SK-N-MC (cell line): ENCODE results near the gene RAB40B.
A peak's percentile ranks its signal among the peaks of the same experiment; 100 is the strongest.

Experiments used
- DNase-seq: peaks from one replicate; pipeline ENCODE4 v3.0.0-alpha.2; 2011; ENCODE audit warnings: low read depth, low spot score
- H3K27ac ChIP-seq: fragments of 200-600 bp; sonication (generic); 2 replicates; pipeline ENCODE4 v1.5.1; 2016; ENCODE audit warnings: mixed run types
- H3K36me3 ChIP-seq: fragments of 200-600 bp; sonication (generic); 2 replicates; pipeline ENCODE4 v1.6.1; 2017; ENCODE audit warnings: antibody characterized with exemption, low read length, mixed read lengths; ENCODE audit not compliant: insufficient read depth
- H3K4me3 ChIP-seq: fragments of 200-600 bp; sonication (generic); 2 replicates; pipeline ENCODE4 v1.5.1; 2016
- H3K9ac ChIP-seq: fragments of 200-600 bp; sonication (generic); 2 replicates; pipeline ENCODE4 v1.8.0; 2017; ENCODE audit warnings: mixed run types, mixed read lengths; ENCODE audit not compliant: insufficient read length
- H3K9me3 ChIP-seq: fragments of 200-600 bp; sonication (generic); 2 replicates; pipeline ENCODE4 v1.6.1; 2017; ENCODE audit warnings: low read depth, mild to moderate bottlenecking, antibody characterized with exemption, low read length, moderate library complexity, mixed read lengths
- EZH2 ChIP-seq: fragments of 200-600 bp; sonication (generic); IDR thresholded peaks from one replicate; pipeline ENCODE4 v1.6.1; 2017; ENCODE audit warnings: antibody characterized with exemption
- FOXP2 ChIP-seq: optimal IDR thresholded peaks from 2 replicates; pipeline ENCODE3; 2011; ENCODE audit warnings: mild to moderate bottlenecking, moderate library complexity; ENCODE audit not compliant: insufficient read depth; ENCODE audit errors: extremely low read length, control extremely low read depth
- POLR2AphosphoS5 ChIP-seq: IDR thresholded peaks from 2 replicates; pipeline ENCODE4 v1.6.1; 2012; ENCODE audit warnings: mild to moderate bottlenecking, low read depth, low read length, borderline replicate concordance

RAB40B gene

GRCh38 chr17:82687871-82688270 lies 10.6 kb downstream of the RAB40B start:
- TF ChIP-seq FOXP2 (no peak), EZH2 (no peak), POLR2AphosphoS5 (no peak)
- Histone ChIP-seq H3K9me3 (no peaks in the 10 kb centered on the region), H3K36me3 (no peaks in the 10 kb centered on the region), H3K4me3 (no peak overlapping the region), H3K27ac (no peak overlapping the region), H3K9ac (no peak overlapping the region)
- no peak for DNase-seq

- peak; percentile 10 for DNase-seq
- Histone ChIP-seq H3K36me3 (no peaks in the 10 kb centered on the region), H3K4me3 (no peak overlapping the region), H3K9me3 (no peaks in the 10 kb centered on the region), H3K27ac (peak overlapping the region; percentile 1; the same call in 1 of the 2 replicates), H3K9ac (peak overlapping the region; percentile 2)
- TF ChIP-seq POLR2AphosphoS5 (no peak), EZH2 (no peak), FOXP2 (no peak)
These were observed 11.1 kb downstream of the RAB40B start for GRCh38 chr17:82687375-82687861.

DNA sequence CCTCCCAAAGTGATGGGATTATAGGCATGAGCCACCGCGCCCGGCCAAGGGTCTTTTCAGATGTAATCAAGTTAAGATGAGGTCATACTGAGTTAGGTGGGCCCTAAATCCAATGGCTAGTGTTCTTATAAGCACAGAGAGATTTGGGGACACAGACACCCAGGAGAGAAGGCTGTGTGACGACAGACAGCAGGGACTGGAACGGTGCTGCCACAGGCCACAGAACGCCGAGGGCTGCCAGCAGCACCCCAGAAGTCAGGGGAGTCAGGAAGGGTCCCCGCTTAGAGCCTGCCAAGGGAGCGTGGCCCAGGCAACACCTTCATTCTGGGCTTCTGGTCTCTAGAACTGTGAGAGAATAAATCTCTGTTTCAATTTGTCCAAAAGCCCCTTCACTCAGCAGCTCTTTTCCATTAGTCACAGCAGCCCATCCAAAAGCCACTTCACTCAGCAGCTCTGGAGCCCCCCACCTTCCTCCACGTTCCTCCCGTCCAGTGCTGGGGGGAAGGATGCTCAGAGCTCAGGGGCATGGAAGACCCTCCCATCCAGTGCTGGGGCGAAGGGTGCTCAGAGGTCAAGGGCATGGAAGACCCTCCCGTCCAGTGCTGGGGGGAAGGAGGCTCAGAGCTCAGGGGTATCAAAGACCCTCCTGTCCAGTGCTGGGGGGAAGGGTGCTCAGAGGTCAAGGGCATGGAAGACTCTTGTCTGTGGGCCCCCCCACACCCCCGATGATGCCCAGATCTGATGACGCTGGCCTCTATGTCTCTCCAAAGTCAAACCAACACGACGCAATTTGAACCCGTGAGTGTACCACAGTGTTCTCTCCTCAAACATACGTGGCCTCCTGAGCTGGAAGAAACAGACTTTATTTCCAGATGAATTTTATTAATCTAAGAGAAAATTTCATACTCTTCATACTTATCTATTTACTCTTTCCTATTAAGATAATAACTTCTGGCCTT lies 11.9 kb downstream of the RAB40B start:
- Histone ChIP-seq H3K9me3 (no peaks in the 10 kb centered on the region), H3K27ac (peak overlapping the region; percentile 1; the same call in 1 of the 2 replicates), H3K4me3 (no peak overlapping the region), H3K36me3 (no peaks in the 10 kb centered on the region), H3K9ac (no peak overlapping the region)
- no peak for DNase-seq
- no peak for TF ChIP-seq FOXP2
- no peak for TF ChIP-seq POLR2AphosphoS5
- TF ChIP-seq EZH2, result no peak

- no peak for DNase-seq
- H3K9ac ChIP-seq, result no peak overlapping the region
- TF ChIP-seq POLR2AphosphoS5, result no peak
- no peak for TF ChIP-seq FOXP2
- TF ChIP-seq EZH2, result no peak
- no peak overlapping the region for H3K27ac ChIP-seq
- no peaks in the 10 kb centered on the region for H3K36me3 ChIP-seq
- 0 out of 2 replicates have a peak, but pooled peaks cover 4% of the 10 kb centered on the region for H3K9me3 ChIP-seq
- H3K4me3 ChIP-seq, result no peak overlapping the region
These were observed 13.2 kb downstream of the RAB40B start for GRCh38 chr17:82685291-82685690.

- no peaks in the 10 kb centered on the region for H3K36me3 ChIP-seq
- TF ChIP-seq EZH2, result no peak
- H3K9me3 ChIP-seq, result 0 out of 2 replicates have a peak, but pooled peaks cover 4% of the 10 kb centered on the region
- no peak for DNase-seq
- no peak overlapping the region for H3K27ac ChIP-seq
- no peak overlapping the region for H3K4me3 ChIP-seq
- H3K9ac ChIP-seq, result no peak overlapping the region
These were observed 14.2 kb downstream of the RAB40B start for GRCh38 chr17:82684228-82684841.

- H3K4me3 ChIP-seq, result no peak overlapping the region
- TF ChIP-seq FOXP2, result no peak
- no peak for TF ChIP-seq POLR2AphosphoS5
- TF ChIP-seq EZH2, result no peak
- no peak overlapping the region for H3K27ac ChIP-seq
- no peaks in the 10 kb centered on the region for H3K36me3 ChIP-seq
- 0 out of 2 replicates have a peak, but pooled peaks cover 4% of the 10 kb centered on the region for H3K9me3 ChIP-seq
- DNase-seq, result no peak
- H3K9ac ChIP-seq, result no peak overlapping the region
These were observed 15.0 kb downstream of the RAB40B start for GRCh38 chr17:82683534-82683933.

DNA sequence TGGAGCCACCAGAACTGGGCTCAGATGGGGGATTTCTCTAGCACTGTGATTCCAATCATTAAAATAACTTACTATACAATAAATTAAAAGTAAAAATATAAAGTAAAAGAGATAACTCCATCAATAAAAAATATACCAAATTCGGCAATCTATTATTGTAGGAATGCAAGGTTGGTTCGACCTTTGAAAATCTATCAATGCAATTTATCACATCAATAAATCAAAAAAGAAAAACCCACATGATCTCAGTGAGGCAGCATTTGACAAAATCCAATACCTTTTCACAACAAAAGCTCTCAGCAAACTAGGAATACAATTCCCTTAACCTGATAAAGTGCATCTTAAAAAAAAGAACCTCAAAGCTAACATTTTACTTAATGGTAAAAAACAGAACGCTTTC lies 17.0 kb downstream of the RAB40B start:
- no peak for DNase-seq
- TF ChIP-seq POLR2AphosphoS5 (no peak), EZH2 (no peak), FOXP2 (no peak)
- Histone ChIP-seq H3K9ac (no peak overlapping the region), H3K36me3 (no peaks in the 10 kb centered on the region), H3K27ac (no peak overlapping the region), H3K9me3 (0 out of 2 replicates have a peak, but pooled peaks cover 4% of the 10 kb centered on the region), H3K4me3 (no peak overlapping the region)
